ENCODE results near the gene SMTN.
"Not testable (repeated sequence)": the region's sequence is repeated elsewhere in the genome, so short reads cannot be mapped to it uniquely, and the experiment has no call there.

Gene SMTN

GRCh38 chr22:31055117-31055634 is 25.9 kb upstream of the SMTN start:
- no peak for TF ChIP-seq JUND (IDR thresholded peaks at IDR 0.05; ENCODE audit: low read depth)
- in situ Hi-C loops (cut with HindIII; ENCODE audit: low pct_unique_long_range_greater_than_20kb, low sequenced_read_pairs): no loop called here

GRCh38 chr22:31055635-31056159 is 25.4 kb upstream of the SMTN start:
- in situ Hi-C loops (cut with HindIII; ENCODE audit: low pct_unique_long_range_greater_than_20kb, low sequenced_read_pairs): no loop called here
- TF ChIP-seq JUND (IDR thresholded peaks at IDR 0.05; ENCODE audit: low read depth): peak; percentile 86
- peak; percentile 58 to 98 for DNase-seq (ENCODE audit: low read depth in 1 of 2, low spot score in 1 of 2)

More at GRCh38 chr22:31055117-31055634, 25.9 kb upstream of the SMTN start:
- no peak for DNase-seq (ENCODE audit: low read depth in 1 of 2, low spot score in 1 of 2)

GRCh38 chr22:31056986-31057599 is 24.0 kb upstream of the SMTN start:
- in situ Hi-C loops (cut with HindIII; ENCODE audit: low pct_unique_long_range_greater_than_20kb, low sequenced_read_pairs): no loop called here
- no peak for TF ChIP-seq JUND (IDR thresholded peaks at IDR 0.05; ENCODE audit: low read depth)
- no peak for DNase-seq (ENCODE audit: low read depth in 1 of 2, low spot score in 1 of 2)

GRCh38 chr22:31059663-31060062 is 21.5 kb upstream of the SMTN start:
- in situ Hi-C loops (cut with HindIII; ENCODE audit: low pct_unique_long_range_greater_than_20kb, low sequenced_read_pairs); DNase-seq (ENCODE audit: low read depth in 1 of 2, low spot score in 1 of 2): not testable (repeated sequence)

DNA sequence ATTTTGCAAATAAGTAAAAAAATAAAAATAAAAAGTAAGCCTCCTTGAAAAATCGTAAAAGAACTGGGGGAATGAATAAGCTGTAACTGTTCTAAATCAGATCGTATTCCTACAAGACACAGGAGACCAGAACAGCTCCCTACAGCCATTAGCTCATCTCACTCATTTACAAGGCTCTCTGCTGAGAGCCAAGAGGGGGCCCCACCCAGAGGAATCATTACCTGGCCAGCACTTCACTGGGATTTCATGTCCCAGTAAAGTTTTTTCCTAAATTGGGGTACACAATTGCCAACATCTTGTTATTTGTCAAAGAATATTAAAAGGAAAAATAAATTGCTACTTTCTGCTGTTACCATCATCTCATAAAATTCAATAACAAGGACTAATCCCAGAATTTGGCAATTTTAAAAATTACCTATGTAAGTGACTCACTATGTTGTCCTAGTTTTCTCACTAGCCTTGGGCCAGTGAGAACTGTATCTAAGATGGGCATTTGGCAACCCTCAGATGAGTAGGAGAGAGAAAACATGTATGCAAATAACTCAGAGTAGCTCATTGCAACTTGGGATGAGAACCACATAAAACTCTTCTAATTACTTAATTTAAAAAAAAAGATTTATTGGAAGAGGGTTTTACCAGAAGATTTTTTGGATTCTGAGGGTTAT is 18.4 kb upstream of the SMTN start:
- TF ChIP-seq JUND (IDR thresholded peaks at IDR 0.05; ENCODE audit: low read depth): no peak
- in situ Hi-C loops (cut with HindIII; ENCODE audit: low pct_unique_long_range_greater_than_20kb, low sequenced_read_pairs): no loop called here
- no peak for DNase-seq (ENCODE audit: low read depth in 1 of 2, low spot score in 1 of 2)

DNA sequence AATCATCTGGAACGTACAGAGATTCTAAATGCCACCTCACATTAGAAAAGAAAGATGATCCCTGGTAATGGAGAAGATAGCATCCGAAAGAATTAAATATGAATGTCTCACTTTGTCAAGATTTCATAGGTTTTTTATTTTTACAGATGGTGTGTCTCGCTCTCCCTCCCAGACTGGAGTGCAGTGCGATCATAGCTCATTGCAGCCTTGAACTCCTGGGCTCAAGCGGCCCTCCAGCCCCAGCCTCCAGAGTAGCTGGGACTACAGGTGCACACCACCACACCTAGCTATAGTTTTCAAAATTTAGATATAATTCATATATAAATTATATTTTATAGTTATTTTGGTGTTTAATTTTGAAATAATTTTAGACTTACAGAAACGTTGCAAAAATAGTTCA is 16.7 kb upstream of the SMTN start:
- TF ChIP-seq JUND (IDR thresholded peaks at IDR 0.05; ENCODE audit: low read depth): no peak
- in situ Hi-C loops (cut with HindIII; ENCODE audit: low pct_unique_long_range_greater_than_20kb, low sequenced_read_pairs): no loop called here
- DNase-seq (ENCODE audit: low read depth in 1 of 2, low spot score in 1 of 2): no peak

DNA sequence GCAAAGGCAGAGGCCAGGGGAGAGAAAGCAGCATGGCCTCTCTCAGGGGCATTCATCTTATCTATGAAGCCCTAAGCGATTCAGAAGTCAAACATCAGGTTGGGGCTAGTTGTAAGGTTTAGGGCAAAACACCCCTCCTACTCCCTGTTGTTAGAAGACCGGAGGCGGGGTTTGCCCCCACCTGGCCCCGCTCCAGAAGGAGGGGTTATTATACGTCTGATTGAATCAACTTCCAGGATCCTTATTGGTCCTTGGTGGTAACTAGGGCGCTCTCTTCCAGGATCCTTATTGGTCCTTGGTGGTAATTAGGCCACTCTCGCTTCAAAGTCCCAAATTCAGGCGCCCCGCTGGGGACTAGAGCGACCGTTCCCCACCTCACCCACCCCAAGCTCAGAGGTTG is 12.1 kb upstream of the SMTN start:
- in situ Hi-C loops (cut with HindIII; ENCODE audit: low pct_unique_long_range_greater_than_20kb, low sequenced_read_pairs): no loop called here
- no peak for DNase-seq (ENCODE audit: low read depth in 1 of 2, low spot score in 1 of 2)
- no peak for TF ChIP-seq JUND (IDR thresholded peaks at IDR 0.05; ENCODE audit: low read depth)

GRCh38 chr22:31069691-31070314 is 11.3 kb upstream of the SMTN start:
- in situ Hi-C loops (cut with HindIII; ENCODE audit: low pct_unique_long_range_greater_than_20kb, low sequenced_read_pairs); DNase-seq (ENCODE audit: low read depth in 1 of 2, low spot score in 1 of 2): not testable (repeated sequence)

- in situ Hi-C loops (cut with HindIII; ENCODE audit: low pct_unique_long_range_greater_than_20kb, low sequenced_read_pairs): not testable (repeated sequence)
Observed at GRCh38 chr22:31073125-31073524, 8.0 kb upstream of the SMTN start.

DNA sequence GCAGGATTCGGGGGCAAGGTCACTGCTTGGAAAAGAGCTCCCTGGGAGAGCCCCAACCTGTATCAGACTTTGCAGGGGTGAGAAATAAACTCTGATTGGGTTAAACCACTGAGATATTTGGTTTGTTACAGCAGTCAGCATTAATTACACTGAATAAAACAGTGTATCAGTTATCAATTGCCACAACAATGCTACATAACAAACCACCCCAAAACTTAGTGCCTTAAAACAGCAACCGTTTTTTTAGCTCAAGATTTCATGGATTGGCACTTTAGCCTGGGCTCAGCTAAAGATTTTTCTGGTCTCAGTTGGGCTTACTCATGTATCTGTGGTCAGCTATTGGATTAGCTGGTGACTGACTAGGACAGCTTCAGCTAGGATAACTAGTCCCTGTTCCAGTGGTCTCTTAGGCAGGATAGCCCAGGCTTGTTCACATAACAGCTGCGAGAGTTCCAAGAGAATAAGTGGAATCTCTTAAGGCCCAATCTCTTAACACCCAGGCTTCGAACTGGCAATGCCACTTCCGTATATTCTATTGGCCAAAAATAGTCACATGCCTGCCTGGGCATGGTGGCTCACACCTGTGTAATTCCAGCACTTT is 7.5 kb upstream of the SMTN start:
- in situ Hi-C loops (cut with HindIII; ENCODE audit: low pct_unique_long_range_greater_than_20kb, low sequenced_read_pairs); DNase-seq (ENCODE audit: low read depth in 1 of 2, low spot score in 1 of 2): not testable (repeated sequence)

More at GRCh38 chr22:31073125-31073524, 8.0 kb upstream of the SMTN start:
- not testable (repeated sequence) for DNase-seq (ENCODE audit: low read depth in 1 of 2, low spot score in 1 of 2)

GRCh38 chr22:31075961-31076360 is 5.2 kb upstream of the SMTN start:
- no peak for DNase-seq (ENCODE audit: low read depth in 1 of 2, low spot score in 1 of 2)
- no peak for TF ChIP-seq JUND (IDR thresholded peaks at IDR 0.05; ENCODE audit: low read depth)
- in situ Hi-C loops (cut with HindIII; ENCODE audit: low pct_unique_long_range_greater_than_20kb, low sequenced_read_pairs): no loop called here

DNA sequence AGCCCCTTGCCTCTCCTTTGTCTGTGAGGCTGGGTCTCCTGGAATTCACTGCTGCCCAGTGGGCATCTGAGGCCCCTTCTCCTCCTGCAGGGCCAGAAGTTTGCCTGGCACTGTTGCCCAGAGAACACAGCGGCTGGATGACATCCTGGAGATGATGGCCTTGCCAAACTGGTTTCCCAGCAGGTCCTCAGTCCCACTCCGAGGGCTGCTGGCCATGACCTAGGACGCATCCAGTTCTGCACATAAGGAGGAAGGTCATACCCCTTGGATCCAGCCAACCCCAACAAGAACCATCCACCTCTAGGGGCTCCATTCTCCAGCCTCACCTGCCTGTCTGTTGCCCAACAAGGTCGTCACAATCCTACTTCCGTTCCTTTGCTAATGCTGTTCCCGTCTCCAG is 3.4 kb upstream of the SMTN start:
- in situ Hi-C loops (cut with HindIII; ENCODE audit: low pct_unique_long_range_greater_than_20kb, low sequenced_read_pairs): no loop called here
- no peak for TF ChIP-seq JUND (IDR thresholded peaks at IDR 0.05; ENCODE audit: low read depth)
- DNase-seq (ENCODE audit: low read depth in 1 of 2, low spot score in 1 of 2): peak in 1 of 2 experiments; percentile 51

- in situ Hi-C loops (cut with HindIII; ENCODE audit: low pct_unique_long_range_greater_than_20kb, low sequenced_read_pairs): not testable (repeated sequence)
Observed at GRCh38 chr22:31078389-31078788, 2.7 kb upstream of the SMTN start.

More at GRCh38 chr22:31078389-31078788, 2.7 kb upstream of the SMTN start:
- DNase-seq (ENCODE audit: low read depth in 1 of 2, low spot score in 1 of 2): peak in 1 of 2 experiments; percentile 44
